ENCODE data around the gene EP400.
"Not testable (repeated sequence)": the region's sequence is repeated elsewhere in the genome, so short reads cannot be mapped to it uniquely, and the experiment has no call there.

EP400 gene

GRCh38 chr12:132040906-132041606, 91.3 kb downstream of the EP400 start:
- no peak for TF ChIP-seq CTCF (IDR thresholded peaks at IDR 0.05; ENCODE audit: insufficient read depth, low read depth, low read length, missing control alignments)
- no peak overlapping the region for H3K4me3 ChIP-seq (ENCODE audit: low read depth, low read length)
- DNase-seq (ENCODE audit: low read depth), result no peak

- TF ChIP-seq CTCF (IDR thresholded peaks at IDR 0.05; ENCODE audit: insufficient read depth, low read depth, low read length, missing control alignments), result no peak
Measured at GRCh38 chr12:132043216-132043615, 93.5 kb downstream of the EP400 start.

GRCh38 chr12:132043770-132044467, 94.2 kb downstream of the EP400 start:
- TF ChIP-seq CTCF (IDR thresholded peaks at IDR 0.05; ENCODE audit: insufficient read depth, low read depth, low read length, missing control alignments), result no peak
- no peak overlapping the region for H3K4me3 ChIP-seq (ENCODE audit: low read depth, low read length)
- DNase-seq (ENCODE audit: low read depth), result no peak

More at GRCh38 chr12:132043216-132043615, 93.5 kb downstream of the EP400 start:
- DNase-seq (ENCODE audit: low read depth), result no peak
- H3K4me3 ChIP-seq (ENCODE audit: low read depth, low read length), result no peak overlapping the region

GRCh38 chr12:132044661-132045412, 95.1 kb downstream of the EP400 start:
- TF ChIP-seq CTCF (IDR thresholded peaks at IDR 0.05; ENCODE audit: insufficient read depth, low read depth, low read length, missing control alignments), result no peak
- no peak for DNase-seq (ENCODE audit: low read depth)
- H3K4me3 ChIP-seq (ENCODE audit: low read depth, low read length), result no peak overlapping the region

- DNase-seq (ENCODE audit: low read depth), result no peak
- no peak for TF ChIP-seq CTCF (IDR thresholded peaks at IDR 0.05; ENCODE audit: insufficient read depth, low read depth, low read length, missing control alignments)
- no peak overlapping the region for H3K4me3 ChIP-seq (ENCODE audit: low read depth, low read length)
Measured at GRCh38 chr12:132045751-132046150, 96.0 kb downstream of the EP400 start.

- no peak for TF ChIP-seq CTCF (IDR thresholded peaks at IDR 0.05; ENCODE audit: insufficient read depth, low read depth, low read length, missing control alignments)
- H3K4me3 ChIP-seq (ENCODE audit: low read depth, low read length), result no peak overlapping the region
- DNase-seq (ENCODE audit: low read depth), result no peak
Measured at GRCh38 chr12:132046561-132046960, 96.8 kb downstream of the EP400 start.

- not testable (repeated sequence) for H3K4me3 ChIP-seq (ENCODE audit: low read depth, low read length); DNase-seq (ENCODE audit: low read depth)
Measured at GRCh38 chr12:132047630-132048029, 97.9 kb downstream of the EP400 start.
